IMR-90 (cell line): ENCODE results near the gene PKHD1. TPM values are rescaled to one million over a fixed set of nuclear protein-coding genes. Genes with fewer than 3 reads are reported as not detected.

ENCODE experiments used
- ATAC-seq: fragments of 200-7000 bp; cut with Tn5 transposase; 2 replicates; pipeline ENCODE4 v1.9.1; 2020; ENCODE audit warnings: low read depth, mild to moderate bottlenecking, moderate library complexity
- BruUV-seq: library from RNA; stranded (reverse); fragments of 400-500 nt; replicated peaks from 2 replicates; lab custom pipeline; 2021; lab: Mats Ljungman, UMichigan
- CTCF ChIA-PET: fragments of 300-600 bp; formaldehyde crosslinking; extraction: SDS; loops from one replicate; lab custom pipeline; 2021; ENCODE audit warnings: antibody characterized with exemption; lab: Yijun Ruan, JAX
- POLR2A ChIA-PET: fragments of 300-600 bp; sonication (Branson Sonifier 250); formaldehyde crosslinking; loops from one replicate; lab custom pipeline; 2022; ENCODE audit warnings: antibody characterized with exemption; ENCODE audit not compliant: unreplicated experiment; lab: Charles Lee
- DNase-seq: peaks from one replicate; pipeline ENCODE4 v3.0.0; 2013
- H2AFZ ChIP-seq: replicated peaks from 2 replicates; pipeline ENCODE3; 2013; ENCODE audit warnings: low read length, mild to moderate bottlenecking; ENCODE audit not compliant: poor library complexity
- H2AK5ac ChIP-seq: 2 replicates; pipeline ENCODE4 v1.6.1; 2013; ENCODE audit warnings: low read depth, low read length, inconsistent platforms
- H2AK9ac ChIP-seq: replicated peaks from 2 replicates; pipeline ENCODE3; 2013; ENCODE audit warnings: mild to moderate bottlenecking, low read depth, low read length, moderate library complexity; ENCODE audit not compliant: poor library complexity
- H2BK120ac ChIP-seq: 2 replicates; pipeline ENCODE4 v1.6.1; 2013; ENCODE audit warnings: low read depth, low read length, inconsistent platforms
- H2BK15ac ChIP-seq: 3 replicates; pipeline ENCODE4 v1.6.1; 2013; ENCODE audit warnings: low read depth, low read length, inconsistent platforms
- H2BK20ac ChIP-seq: 2 replicates; pipeline ENCODE4 v1.6.1; 2013; ENCODE audit warnings: low read depth, mild to moderate bottlenecking, inconsistent platforms, low read length, moderate library complexity
- H2BK5ac ChIP-seq: 2 replicates; pipeline ENCODE4 v1.6.1; 2013; ENCODE audit warnings: mild to moderate bottlenecking, low read depth, low read length, inconsistent platforms; ENCODE audit not compliant: poor library complexity, severe bottlenecking
- H3K14ac ChIP-seq: replicated peaks from 2 replicates; pipeline ENCODE4 v1.6.1; 2013; ENCODE audit warnings: low read depth, low read length, inconsistent platforms
- H3K18ac ChIP-seq: 2 replicates; pipeline ENCODE4 v1.6.1; 2013; ENCODE audit warnings: low read depth, low read length, control low read depth
- H3K23ac ChIP-seq: 2 replicates; pipeline ENCODE4 v1.6.1; 2013; ENCODE audit warnings: low read depth, low read length, inconsistent platforms
- H3K27ac ChIP-seq: 2 replicates; pipeline ENCODE4 v1.5.1; 2013; ENCODE audit warnings: mild to moderate bottlenecking, control low read depth, low read length; ENCODE audit not compliant: insufficient read depth
- H3K27me3 ChIP-seq: 2 replicates; pipeline ENCODE4 v1.6.1; 2013; ENCODE audit warnings: low read length; ENCODE audit not compliant: control insufficient read depth, insufficient read depth
- H3K36me3 ChIP-seq: 2 replicates; pipeline ENCODE4 v1.6.1; 2013; ENCODE audit warnings: low read length, mixed read lengths; ENCODE audit not compliant: control insufficient read depth, insufficient read depth
- H3K4ac ChIP-seq: 2 replicates; pipeline ENCODE4 v1.6.1; 2013; ENCODE audit warnings: low read depth, low read length, inconsistent platforms
- H3K4me1 ChIP-seq: 2 replicates; pipeline ENCODE4 v1.6.1; 2013; ENCODE audit warnings: low read length, mixed read lengths; ENCODE audit not compliant: control insufficient read depth, insufficient read depth
- H3K4me2 ChIP-seq: 2 replicates; pipeline ENCODE4 v1.6.1; 2013; ENCODE audit warnings: low read depth, mild to moderate bottlenecking, control low read depth, low read length, moderate library complexity
- H3K4me3 ChIP-seq: 2 replicates; pipeline ENCODE4 v1.5.1; 2013; ENCODE audit warnings: low read depth, mild to moderate bottlenecking, control low read depth, low read length, moderate library complexity; ENCODE audit not compliant: insufficient read depth
- H3K56ac ChIP-seq: 2 replicates; pipeline ENCODE4 v1.6.1; 2013; ENCODE audit warnings: low read length, inconsistent platforms; ENCODE audit not compliant: insufficient read depth; ENCODE audit errors: extremely low read depth
- H3K79me1 ChIP-seq, 2 experiments: 2 replicates each; pipeline ENCODE4 v1.6.1; 2013; ENCODE audit warnings: low read length in 2 of 2, inconsistent platforms in 1 of 2, low read depth in 1 of 2
- H3K9ac ChIP-seq: 2 replicates; pipeline ENCODE4 v1.6.1; 2013; ENCODE audit warnings: low read depth, low read length, control low read depth
- H3K9me1 ChIP-seq: 2 replicates; pipeline ENCODE4 v1.6.1; 2013; ENCODE audit warnings: low read length, inconsistent platforms; ENCODE audit not compliant: insufficient read depth
- H3K9me3 ChIP-seq: 2 replicates; pipeline ENCODE4 v1.6.1; 2013; ENCODE audit warnings: low read length; ENCODE audit not compliant: control insufficient read depth, insufficient read depth
- H4K20me1 ChIP-seq: 2 replicates; pipeline ENCODE4 v1.6.1; 2013; ENCODE audit warnings: low read length, inconsistent platforms; ENCODE audit not compliant: insufficient read depth
- H4K5ac ChIP-seq: 2 replicates; pipeline ENCODE4 v1.6.1; 2013; ENCODE audit warnings: mild to moderate bottlenecking, low read depth, low read length, control low read depth
- H4K8ac ChIP-seq, 2 experiments: 2 replicates each; pipeline ENCODE4 v1.6.1; 2013; ENCODE audit warnings: low read depth in 2 of 2, low read length in 2 of 2, control low read depth in 1 of 2, inconsistent platforms in 1 of 2
- H4K91ac ChIP-seq: 2 replicates; pipeline ENCODE4 v1.6.1; 2013; ENCODE audit warnings: low read depth, low read length, inconsistent platforms; ENCODE audit not compliant: insufficient read depth
- BHLHE40 ChIP-seq: fragments of 150-350 bp; IDR thresholded peaks from 2 replicates; pipeline ENCODE4 v1.6.1; 2016; ENCODE audit warnings: mild to moderate bottlenecking, low read depth, low read length
- CHD1 ChIP-seq: IDR thresholded peaks from 2 replicates; pipeline ENCODE4 v1.6.1; 2012; ENCODE audit warnings: low read depth, low read length, improper control_type of control experiment
- FOS ChIP-seq: fragments of 150-350 bp; IDR thresholded peaks from 2 replicates; pipeline ENCODE4 v1.6.1; 2016; ENCODE audit warnings: low read depth, low read length
- MAFK ChIP-seq: IDR thresholded peaks from 2 replicates; pipeline ENCODE4 v1.6.1; 2012; ENCODE audit warnings: low read depth, low read length, improper control_type of control experiment
- NFE2L2 ChIP-seq: fragments of 150-350 bp; IDR thresholded peaks from 2 replicates; pipeline ENCODE4 v1.6.1; 2016; ENCODE audit warnings: low read depth, mild to moderate bottlenecking, low read length
- POLR2A ChIP-seq: IDR thresholded peaks from 2 replicates; pipeline ENCODE4 v1.6.1; 2012; ENCODE audit warnings: mild to moderate bottlenecking, low read depth, low read length
- RCOR1 ChIP-seq: IDR thresholded peaks from 2 replicates; pipeline ENCODE4 v1.6.1; 2012; ENCODE audit warnings: mild to moderate bottlenecking, low read length, improper control_type of control experiment; ENCODE audit not compliant: insufficient replicate concordance
- RFX5 ChIP-seq: IDR thresholded peaks from 2 replicates; pipeline ENCODE4 v1.8.0; 2012; ENCODE audit warnings: low read depth, mild to moderate bottlenecking, low read length, moderate library complexity
- SMC3 ChIP-seq: fragments of 150-350 bp; IDR thresholded peaks from 2 replicates; pipeline ENCODE4 v1.6.1; 2016; ENCODE audit warnings: low read depth, mild to moderate bottlenecking, antibody characterized with exemption, low read length, moderate library complexity
- WGBS, 2 experiments: methylation state at CpG; one replicate each; pipeline versions ENCODE4 v1.1.5 to v1.1.7; 2013; ENCODE audit warnings: missing lambda C conversion rate in 2 of 2; ENCODE audit not compliant: insufficient read length in 1 of 2; ENCODE audit errors: extremely low coverage in 2 of 2; 5-methylcytosine and 5-hydroxymethylcytosine counted together
- dilution Hi-C: fragments of 300-500 bp; cut with HindIII; formaldehyde crosslinking; loops from one replicate; pipeline ENCODE4 v1.14.3; 2018; ENCODE audit warnings: low sequenced_read_pairs; ENCODE audit not compliant: unreplicated experiment
- in situ Hi-C: fragments of 300-500 bp; cut with MboI; formaldehyde crosslinking; loops from 3 replicates; pipeline ENCODE4 v1.14.3; 2019; ENCODE audit warnings: low sequenced_read_pairs, inconsistent platforms, mixed read lengths
- intact Hi-C: fragments of 100-400 bp; cut with micrococcal nuclease; formaldehyde crosslinking; loops from 2 replicates; pipeline ENCODE4 v1.10.0; 2022
- polyA plus RNA-seq, 3 experiments: library from polyadenylated mRNA; depleted of rRNA; stranded (reverse); fragments of >200 nt; gene quantifications; 2 replicates each; pipeline ENCODE4 v1.2.3, GENCODE V29; 2012; ENCODE audit warnings: low replicate concordance in 1 of 3
- total RNA-seq: library from RNA; depleted of rRNA; stranded (reverse); fragments of >200 nt; gene quantifications from 2 replicates; pipeline ENCODE4 v1.2.3, GENCODE V29; 2012
- TF ChIP-seq, protein P1 (sequence below): fragments of 150-350 bp; IDR thresholded peaks from 2 replicates; pipeline ENCODE4 v1.6.1; 2017; ENCODE audit warnings: mild to moderate bottlenecking, antibody characterized with exemption, low read length, low read depth

The PKHD1 gene
- total and polyA plus RNA-seq, 2 of the 4 experiments (the other 2 are of a cell fraction), result not detected

- no peaks in the 10 kb centered on the region for H4K20me1 ChIP-seq
- no peak overlapping the region for H4K8ac ChIP-seq
- H2AK5ac ChIP-seq, result no peak overlapping the region
- H3K14ac ChIP-seq, result no peak overlapping the region
- H2AFZ ChIP-seq, result no peak overlapping the region
- H3K56ac ChIP-seq, result no peak overlapping the region
- no CpG with 5 or more reads among the region's 1 CpG for WGBS, 2 experiments
- no TSS peak for BruUV-seq
- H3K9ac ChIP-seq, result no peak overlapping the region
- in situ Hi-C loops (loop anchor here (10.0 to 25.0 kb wide), 2 partner anchors 156 to 1199 kb away; partner anchors contain the start of gene TFAP2B), intact Hi-C loops (no loop called here), dilution Hi-C loops (no loop called here)
- H3K9me1 ChIP-seq, result no peaks in the 10 kb centered on the region
- H3K36me3 ChIP-seq, result no peaks in the 10 kb centered on the region
- H2BK120ac ChIP-seq, result no peak overlapping the region
- POLR2A ChIA-PET, result no interaction called here
- no peak overlapping the region for H2BK15ac ChIP-seq
- CTCF ChIA-PET, result interaction anchor here (1.5 kb wide), 1 partner anchor 9 kb away, joined by 5 read pairs; no protein-coding TSS in a partner anchor
- no peak overlapping the region for H3K4me2 ChIP-seq
- TF ChIP-seq, protein P1, sequence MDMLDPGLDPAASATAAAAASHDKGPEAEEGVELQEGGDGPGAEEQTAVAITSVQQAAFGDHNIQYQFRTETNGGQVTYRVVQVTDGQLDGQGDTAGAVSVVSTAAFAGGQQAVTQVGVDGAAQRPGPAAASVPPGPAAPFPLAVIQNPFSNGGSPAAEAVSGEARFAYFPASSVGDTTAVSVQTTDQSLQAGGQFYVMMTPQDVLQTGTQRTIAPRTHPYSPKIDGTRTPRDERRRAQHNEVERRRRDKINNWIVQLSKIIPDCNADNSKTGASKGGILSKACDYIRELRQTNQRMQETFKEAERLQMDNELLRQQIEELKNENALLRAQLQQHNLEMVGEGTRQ, result no peak
- no peak for TF ChIP-seq MAFK
- TF ChIP-seq SMC3, result no peak
- no peak for TF ChIP-seq NFE2L2
- no peak for TF ChIP-seq RCOR1
- no peak for TF ChIP-seq FOS
- TF ChIP-seq POLR2A, result no peak
- TF ChIP-seq CHD1, result no peak
- TF ChIP-seq RFX5, result no peak
- no peak for TF ChIP-seq BHLHE40
- H3K27me3 ChIP-seq, result no peaks in the 10 kb centered on the region
- no peak overlapping the region for H2BK5ac ChIP-seq
- no peaks in the 10 kb centered on the region for H3K4me1 ChIP-seq
- H3K9me3 ChIP-seq, result no peaks in the 10 kb centered on the region
- no peak overlapping the region for H2BK20ac ChIP-seq
- H3K18ac ChIP-seq, result no peak overlapping the region
- H3K79me1 ChIP-seq, result no peaks in the 10 kb centered on the region
- H3K4ac ChIP-seq, result no peak overlapping the region
- no peak overlapping the region for H4K5ac ChIP-seq
- no peak overlapping the region for H3K4me3 ChIP-seq
- no peak overlapping the region for H3K23ac ChIP-seq
- no peak for ATAC-seq
- no peak overlapping the region for H3K27ac ChIP-seq
- no peak overlapping the region for H4K91ac ChIP-seq
- no peak overlapping the region for H2AK9ac ChIP-seq
- no peak for DNase-seq
Observed at GRCh38 chr6:52010806-52011205, 76.6 kb downstream of the PKHD1 start.
